ENCODE results near the gene NCEH1.
A peak's percentile ranks its signal among the peaks of the same experiment; 100 is the strongest.
"Not testable (repeated sequence)": the region's sequence is repeated elsewhere in the genome, so short reads cannot be mapped to it uniquely, and the experiment has no call there.

Gene NCEH1

GRCh38 chr3:172614340-172615274, 96.3 kb downstream of the NCEH1 start:
- DNase-seq (ENCODE audit: low read depth in 2 of 3, low spot score in 1 of 3), result no peak

GRCh38 chr3:172613845-172614244, 97.0 kb downstream of the NCEH1 start:
- no peak for DNase-seq (ENCODE audit: low read depth in 2 of 3, low spot score in 1 of 3)

- no peak for DNase-seq (ENCODE audit: low read depth in 2 of 3, low spot score in 1 of 3)
Observed at GRCh38 chr3:172612871-172613678, 97.8 kb downstream of the NCEH1 start.

DNA sequence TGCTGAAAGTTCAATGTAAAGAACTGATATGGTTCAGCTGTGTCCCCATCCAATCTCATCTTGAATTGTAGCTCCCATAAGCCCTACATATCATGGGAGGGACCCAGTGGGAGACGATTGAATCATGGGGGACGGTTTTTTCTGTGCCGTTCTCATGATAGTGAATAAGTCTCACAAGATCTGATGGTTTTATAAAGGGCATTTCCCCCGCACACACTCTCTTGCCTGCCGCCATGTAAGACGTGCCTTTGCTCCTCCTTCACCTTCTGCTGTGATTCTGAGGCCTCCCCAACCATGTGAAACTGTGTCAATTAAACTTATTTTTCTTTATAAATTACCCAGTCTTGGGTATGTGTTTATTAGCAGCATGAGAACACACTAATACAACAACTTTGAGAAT, 101.1 kb downstream of the NCEH1 start:
- DNase-seq (ENCODE audit: low read depth in 2 of 3, low spot score in 1 of 3), result no peak

DNA sequence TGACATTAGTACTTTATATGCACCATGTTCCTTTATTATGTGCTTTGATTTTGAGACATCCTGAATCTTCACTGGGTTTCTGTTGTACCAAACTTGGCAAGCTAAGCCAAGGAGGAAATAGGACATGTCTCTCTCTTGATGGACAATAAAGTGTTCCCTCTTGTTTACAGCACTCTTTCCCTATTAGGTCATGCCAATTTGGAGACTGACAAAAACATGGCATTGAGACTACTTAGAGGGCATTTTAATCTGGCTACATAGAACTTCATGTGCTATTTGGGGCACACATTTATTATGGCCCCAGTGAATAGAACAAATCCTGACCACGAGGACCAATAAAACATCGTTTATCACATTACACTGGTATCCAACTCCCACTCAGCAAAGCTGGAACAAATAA, 102.3 kb downstream of the NCEH1 start:
- DNase-seq (ENCODE audit: low read depth in 2 of 3, low spot score in 1 of 3), result no peak

DNA sequence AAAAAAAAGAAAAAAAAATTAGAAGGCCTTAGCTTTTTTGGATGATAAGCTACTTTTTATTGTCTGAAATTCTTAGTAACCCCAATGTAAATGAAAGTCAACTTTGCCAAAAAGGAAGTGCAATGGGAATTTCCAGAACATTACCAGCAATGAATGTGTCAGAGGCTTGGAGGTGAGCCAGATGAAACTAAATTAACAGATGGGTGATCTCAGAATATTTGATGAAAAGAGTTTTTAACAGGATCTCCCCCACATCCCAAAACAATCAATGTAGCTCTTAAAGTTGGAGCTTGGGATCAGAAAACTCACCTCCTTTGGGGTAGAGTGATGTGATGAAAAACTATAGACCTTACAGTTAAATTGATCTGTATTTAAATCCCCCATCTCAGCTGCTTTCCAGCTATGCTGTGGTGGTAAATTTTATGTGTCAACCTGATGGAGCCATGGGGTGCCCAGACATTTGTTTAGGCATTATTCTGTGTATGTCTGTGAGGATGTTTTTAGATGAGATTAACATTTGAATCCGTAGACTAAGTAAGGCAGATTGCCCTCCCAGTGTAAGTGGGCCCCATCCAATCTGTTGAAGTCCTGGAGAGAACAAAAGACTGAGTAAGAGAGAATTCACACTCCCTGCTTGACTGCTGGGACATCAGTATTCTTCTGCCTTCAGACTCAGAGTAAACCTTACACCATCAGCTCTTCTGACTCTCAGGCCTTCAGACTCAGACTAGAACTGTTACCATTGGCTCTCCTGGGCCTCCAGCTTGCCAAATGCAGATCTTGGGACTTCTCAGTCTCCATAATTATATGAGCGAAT, 103.4 kb downstream of the NCEH1 start:
- DNase-seq (ENCODE audit: low read depth in 2 of 3, low spot score in 1 of 3), result no peak

DNA sequence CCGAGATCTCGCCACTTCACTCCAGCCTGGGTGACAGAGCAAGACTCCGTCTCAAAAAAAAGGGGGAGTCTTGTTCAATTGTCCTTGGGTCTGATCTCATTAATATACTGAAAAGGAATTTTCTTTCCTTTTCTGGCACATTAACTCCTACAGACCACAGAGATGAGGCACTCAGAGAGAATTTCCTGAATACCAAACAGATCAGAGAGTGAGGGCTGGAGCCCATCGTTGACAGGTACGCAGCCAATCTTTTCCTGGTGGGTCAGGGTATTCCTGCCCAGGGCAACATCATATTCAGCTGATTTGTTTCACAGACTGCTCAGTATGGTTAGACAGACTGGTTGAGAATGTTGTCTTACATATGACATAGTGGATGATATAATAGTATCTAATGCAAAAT, 104.8 kb downstream of the NCEH1 start:
- no peak for DNase-seq (ENCODE audit: low read depth in 2 of 3, low spot score in 1 of 3)

GRCh38 chr3:172604895-172605646, 105.8 kb downstream of the NCEH1 start:
- DNase-seq (ENCODE audit: low read depth in 2 of 3, low spot score in 1 of 3), result no peak

DNA sequence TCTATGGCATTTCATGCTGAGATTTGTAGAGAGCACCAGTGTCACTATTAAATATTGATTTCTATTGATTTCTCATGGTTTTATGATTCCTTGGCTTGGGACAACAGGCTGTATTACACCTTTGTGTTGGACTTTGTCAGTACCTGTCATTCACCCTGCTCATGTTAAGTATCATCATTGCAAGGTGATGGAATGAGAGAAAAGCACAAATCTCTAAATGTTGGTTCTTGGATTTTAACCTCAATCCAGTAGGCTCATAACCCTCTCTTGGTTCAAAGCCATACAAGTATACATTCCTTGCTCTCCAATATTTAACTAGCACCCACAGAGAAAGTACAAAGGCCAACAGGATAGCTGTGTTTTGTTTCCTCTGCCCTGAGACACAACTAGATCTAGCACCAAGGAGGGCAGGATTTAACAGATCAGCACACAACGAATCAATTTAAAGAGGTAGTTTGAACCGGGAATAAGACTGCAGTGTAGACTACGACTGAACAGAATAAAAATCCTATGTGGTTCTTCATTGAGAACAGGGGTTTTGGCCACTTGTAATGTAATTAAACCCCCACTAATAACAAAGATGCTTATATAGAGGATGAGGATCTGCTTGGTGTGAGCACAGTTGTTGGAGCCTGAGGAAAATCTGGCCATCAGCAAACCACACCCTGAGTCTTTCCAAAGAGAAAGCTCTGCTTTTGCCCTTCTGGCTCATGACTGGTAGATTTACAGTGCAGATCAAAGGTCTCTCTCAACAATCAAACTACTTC, 109.6 kb downstream of the NCEH1 start:
- DNase-seq (ENCODE audit: low read depth in 2 of 3, low spot score in 1 of 3), result no peak

DNA sequence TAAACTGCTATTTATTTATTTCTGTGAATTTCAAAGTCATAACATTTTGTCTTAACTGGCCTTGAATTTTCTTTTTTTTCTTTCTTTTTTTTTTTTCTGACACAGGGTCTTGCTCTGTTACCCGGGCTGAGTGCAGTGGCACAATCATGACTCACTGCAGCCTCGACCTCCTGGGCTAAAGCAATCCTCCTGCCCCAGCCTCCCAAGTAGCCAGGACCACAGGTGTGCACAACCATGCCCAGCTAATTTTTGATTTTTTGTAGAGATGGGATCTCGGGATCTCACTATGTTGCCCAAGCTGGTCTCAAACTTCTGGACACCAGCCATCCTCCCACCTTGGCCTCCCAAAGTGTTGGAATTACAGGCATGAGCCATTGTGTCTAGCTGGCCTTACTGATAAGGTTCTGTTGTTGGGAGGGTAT, 110.2 kb downstream of the NCEH1 start:
- no peak for DNase-seq (ENCODE audit: low read depth in 2 of 3, low spot score in 1 of 3)

- DNase-seq (ENCODE audit: low read depth in 2 of 3, low spot score in 1 of 3), result no peak
Observed at GRCh38 chr3:172598904-172599303, 112.0 kb downstream of the NCEH1 start.

GRCh38 chr3:172596394-172596706, 114.5 kb downstream of the NCEH1 start:
- no peak for DNase-seq (ENCODE audit: low read depth in 2 of 3, low spot score in 1 of 3)

DNA sequence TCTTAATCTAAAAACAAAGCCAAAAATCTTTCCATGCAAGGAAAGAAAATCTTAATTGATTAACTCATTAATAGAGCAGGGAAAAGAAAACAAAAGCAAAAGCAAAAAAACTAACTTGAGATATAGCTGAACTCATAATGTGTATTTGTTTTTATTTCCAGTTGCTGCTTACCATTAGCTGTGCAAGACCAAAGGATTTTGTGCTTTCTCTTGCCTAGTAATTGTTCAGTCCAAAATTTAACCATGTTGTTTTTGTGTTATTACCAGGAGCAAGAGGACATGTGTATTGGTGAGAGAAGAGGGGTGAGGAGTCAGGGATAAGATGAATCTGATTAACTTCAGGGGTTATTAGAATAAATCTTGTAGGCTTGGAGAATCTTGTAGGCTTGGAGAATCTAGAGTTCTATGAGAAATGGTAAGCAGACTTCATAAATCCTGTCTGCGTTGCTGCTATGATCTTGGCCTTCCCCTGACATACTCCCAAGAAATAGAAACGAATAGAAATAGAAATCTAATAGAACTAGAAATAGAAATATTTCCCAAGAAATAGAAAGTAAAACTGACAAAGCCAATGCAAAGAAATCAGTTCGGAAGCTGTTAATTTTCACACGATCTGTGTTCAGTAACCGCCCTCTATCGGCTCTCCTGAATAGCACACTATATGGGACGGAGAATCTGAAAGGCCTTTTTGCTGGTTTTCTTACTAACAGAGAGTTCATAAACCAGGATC, 115.0 kb downstream of the NCEH1 start:
- peak in 1 of 3 donors; percentile 52 for DNase-seq (ENCODE audit: low read depth in 2 of 3, low spot score in 1 of 3)

GRCh38 chr3:172594900-172595663, 115.8 kb downstream of the NCEH1 start:
- not testable (repeated sequence) for DNase-seq (ENCODE audit: low read depth in 2 of 3, low spot score in 1 of 3)

GRCh38 chr3:172592898-172593669, 117.8 kb downstream of the NCEH1 start:
- DNase-seq (ENCODE audit: low read depth in 2 of 3, low spot score in 1 of 3), result peak in 1 of 3 donors; percentile 8

- peak; percentile 80 to 90 (median 80) for DNase-seq (ENCODE audit: low read depth in 2 of 3, low spot score in 1 of 3)
Observed at GRCh38 chr3:172591876-172592771, 118.7 kb downstream of the NCEH1 start.

- no peak for DNase-seq (ENCODE audit: low read depth in 2 of 3, low spot score in 1 of 3)
Observed at GRCh38 chr3:172591125-172591605, 119.7 kb downstream of the NCEH1 start.

Data from stimulated activated CD4-positive, alpha-beta T cell treated with anti-CD3 and anti-CD28 coated beads, Interleukin-12 subunit alpha, Interleukin-12 subunit beta, amount 100 ng/mL, for 48 hours (primary cell).